Right lobe of liver (tissue), 6 donors: ENCODE measurements around the gene TEX19. TPM values are rescaled to one million over a fixed set of nuclear protein-coding genes. Genes with fewer than 3 reads are reported as not detected.
A peak's percentile ranks its signal among the peaks of the same experiment; 100 is the strongest.
"Not testable (repeated sequence)": the region's sequence is repeated elsewhere in the genome, so short reads cannot be mapped to it uniquely, and the experiment has no call there.

Source experiments
- ATAC-seq, 4 donors: fragments of 200-7000 bp; cut with Tn5 transposase; one replicate each; pipeline ENCODE4 v1.9.1; 2020; ENCODE audit warnings: mild to moderate bottlenecking in 4 of 4, moderate library complexity in 4 of 4
- DNase-seq, 3 donors: peaks; one replicate each; pipeline ENCODE4 v3.0.0-alpha.2; 2020
- H3K27ac ChIP-seq, 3 donors: fragments of 200-600 bp; one replicate each; pipeline ENCODE4 v1.8.0; 2022
- H3K27me3 ChIP-seq, 2 donors: fragments of 200-600 bp; one replicate each; pipeline ENCODE4 v1.8.0; 2022
- H3K36me3 ChIP-seq, 4 donors: fragments of 200-600 bp; sonication (generic) in 1 of 4; one replicate each; pipeline versions ENCODE4 v1.5.1 to v1.8.0; 2017 to 2022; ENCODE audit warnings: control low read depth in 1 of 4
- H3K4me1 ChIP-seq, 4 donors: fragments of 200-600 bp; sonication (generic) in 1 of 4; one replicate each; pipeline versions ENCODE4 v1.5.1 to v1.8.0; 2017 to 2022; ENCODE audit warnings: control low read depth in 1 of 4
- H3K4me3 ChIP-seq, 3 donors: fragments of 200-600 bp; one replicate each; pipeline ENCODE4 v1.8.0; 2022
- H3K9me3 ChIP-seq, 4 donors: fragments of 200-600 bp; sonication (generic) in 1 of 4; one replicate each; pipeline versions ENCODE4 v1.5.1 to v1.8.0; 2017 to 2022; ENCODE audit warnings: control low read depth in 1 of 4
- POLR2A ChIP-seq: fragments of 450-650 bp; IDR thresholded peaks from one replicate; pipeline ENCODE4 v1.6.1; 2017; ENCODE audit warnings: antibody characterized with exemption, mild to moderate bottlenecking
- WGBS: methylation state at CpG from one replicate; pipeline ENCODE4 v1.1.6; 2018; ENCODE audit warnings: low coverage, low lambda C conversion rate; ENCODE audit not compliant: insufficient coverage; ENCODE audit errors: missing lambda C conversion rate; 5-methylcytosine and 5-hydroxymethylcytosine counted together
- intact Hi-C, 2 donors: fragments of 100-400 bp; cut with DNase I; formaldehyde crosslinking; loops; one replicate each; pipeline versions ENCODE4 v1.11.2 to v1.14.1; 2022
- total RNA-seq, 6 experiments: library from RNA; depleted of rRNA in 2 of 6; stranded (reverse); fragments of >200 nt in 2 of 6; fragmentation: NEBNext Ultra II Directional in 3 of 6; extraction: Animal tissue kit (Norgen Biotek cat#: 25700) in 3 of 6; gene quantifications; one replicate each; pipeline versions ENCODE4 v1.1.0 to v1.2.4, GENCODE V29; 2016 to 2023
- TF ChIP-seq, protein P1 (sequence below), 4 donors: fragments of 200-600 bp in 3 of 4; fragments of 450-650 bp in 1 of 4; IDR thresholded peaks; one replicate each; pipeline versions ENCODE4 v1.5.1 to v1.8.0; 2016 to 2022; ENCODE audit warnings: antibody characterized with exemption in 4 of 4, mild to moderate bottlenecking in 2 of 4
- donor health status: DM: no; HTN: yes; CAD: no.
- donor health status: DM: no; HTN: no; CAD: no.
- donor health status: DM: no; HTN: no; CAD: no.
- donor health status: DM: no; HTN: yes; CAD: no.
- donor health status: DM: no; HTN: yes; CAD: no.

Gene TEX19
- total RNA-seq, 6 experiments from 2014 or later = not detected

DNA sequence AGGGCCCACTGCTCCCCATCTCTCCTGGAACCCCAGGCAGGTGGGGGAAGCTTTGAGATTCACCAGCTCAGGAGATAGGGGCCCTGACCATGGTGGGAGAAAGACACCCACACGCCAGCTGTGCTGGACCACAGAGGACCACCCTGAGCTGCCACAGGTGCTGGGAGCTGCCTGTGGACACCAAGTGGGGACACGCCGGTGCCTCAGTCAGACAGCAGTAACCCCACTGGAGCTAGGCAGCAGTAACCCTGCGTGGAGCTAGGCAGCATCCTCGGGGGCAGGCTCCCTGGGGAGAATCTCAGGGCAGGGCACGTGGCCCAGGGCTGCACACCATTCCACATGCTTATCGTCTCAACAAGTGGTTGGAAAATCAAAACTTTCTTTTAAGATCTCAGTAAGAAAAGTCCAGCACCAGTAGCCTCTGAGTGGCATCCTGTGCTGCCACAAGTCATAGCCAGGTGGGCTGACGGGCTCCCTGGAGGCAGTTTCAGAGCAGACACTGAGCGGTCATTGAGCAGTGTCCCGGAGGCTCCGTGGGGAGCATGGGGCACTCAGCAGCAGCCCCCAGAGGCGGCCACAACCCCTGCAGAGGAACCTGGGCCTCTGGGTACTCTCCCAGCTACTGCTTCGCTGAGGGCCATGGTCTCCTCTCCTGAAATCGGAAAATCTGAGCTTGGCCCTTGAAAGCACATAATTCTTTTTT is 51.1 kb downstream of the TEX19 start:
- WGBS = 100% methylated on average over 7 of the region's 14 CpGs
- no peaks in the 10 kb centered on the region for H3K27me3 ChIP-seq
- no peaks in the 10 kb centered on the region for H3K36me3 ChIP-seq
- ATAC-seq = no peak
- no peak overlapping the region for H3K27ac ChIP-seq
- H3K4me3 ChIP-seq = no peak overlapping the region
- TF ChIP-seq, protein P1, sequence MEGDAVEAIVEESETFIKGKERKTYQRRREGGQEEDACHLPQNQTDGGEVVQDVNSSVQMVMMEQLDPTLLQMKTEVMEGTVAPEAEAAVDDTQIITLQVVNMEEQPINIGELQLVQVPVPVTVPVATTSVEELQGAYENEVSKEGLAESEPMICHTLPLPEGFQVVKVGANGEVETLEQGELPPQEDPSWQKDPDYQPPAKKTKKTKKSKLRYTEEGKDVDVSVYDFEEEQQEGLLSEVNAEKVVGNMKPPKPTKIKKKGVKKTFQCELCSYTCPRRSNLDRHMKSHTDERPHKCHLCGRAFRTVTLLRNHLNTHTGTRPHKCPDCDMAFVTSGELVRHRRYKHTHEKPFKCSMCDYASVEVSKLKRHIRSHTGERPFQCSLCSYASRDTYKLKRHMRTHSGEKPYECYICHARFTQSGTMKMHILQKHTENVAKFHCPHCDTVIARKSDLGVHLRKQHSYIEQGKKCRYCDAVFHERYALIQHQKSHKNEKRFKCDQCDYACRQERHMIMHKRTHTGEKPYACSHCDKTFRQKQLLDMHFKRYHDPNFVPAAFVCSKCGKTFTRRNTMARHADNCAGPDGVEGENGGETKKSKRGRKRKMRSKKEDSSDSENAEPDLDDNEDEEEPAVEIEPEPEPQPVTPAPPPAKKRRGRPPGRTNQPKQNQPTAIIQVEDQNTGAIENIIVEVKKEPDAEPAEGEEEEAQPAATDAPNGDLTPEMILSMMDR (IDR thresholded peaks at IDR 0.05) = no peak
- TF ChIP-seq POLR2A = no peak
- intact Hi-C loops = loop anchor here in 1 of 2 donors (10.0 kb wide), 1 partner anchor 55 kb away; the partner anchor contains the start of gene TEX19
- peaks cover 0 to 4% (median 0%) of the 10 kb centered on the region in 4 donors for H3K4me1 ChIP-seq
- H3K9me3 ChIP-seq = no peaks in the 10 kb centered on the region
- no peak for DNase-seq

DNA sequence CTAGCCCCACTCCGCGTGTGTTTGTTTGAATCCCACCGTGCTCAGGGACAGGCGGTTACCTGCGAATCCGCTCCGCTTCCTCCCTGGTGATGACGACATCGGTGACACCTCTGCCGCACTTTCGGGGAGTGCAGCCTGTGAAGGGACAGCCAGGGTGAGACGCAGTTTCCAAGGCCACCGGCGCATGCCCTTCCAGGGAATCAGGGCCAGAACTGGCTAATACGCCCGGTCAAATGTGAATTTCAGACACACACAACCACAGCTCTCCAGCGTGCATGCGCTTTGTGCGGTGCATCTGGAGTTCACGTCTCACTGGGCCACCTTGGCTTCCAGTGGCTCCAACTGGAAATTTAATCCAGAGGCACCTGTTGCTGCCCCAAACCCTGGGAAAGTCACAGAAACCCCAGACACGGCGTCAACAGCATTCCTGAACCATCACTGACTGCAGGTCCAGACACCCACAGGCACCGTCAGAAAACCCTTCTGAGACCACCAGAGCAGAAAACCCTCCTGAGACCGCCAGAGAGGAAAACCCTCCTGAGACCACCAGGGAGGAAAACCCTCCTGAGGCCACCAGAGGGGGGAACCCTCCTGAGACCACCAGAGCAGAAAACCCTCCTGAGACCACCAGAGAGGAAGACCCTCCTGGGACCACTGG is 52.5 kb downstream of the TEX19 start:
- intact Hi-C loops = loop anchor here in 1 of 2 donors (10.0 kb wide), 1 partner anchor 57 kb away; the partner anchor contains the start of gene TEX19
- no peaks in the 10 kb centered on the region for H3K36me3 ChIP-seq
- H3K27ac ChIP-seq = no peak overlapping the region
- no peak overlapping the region for H3K4me3 ChIP-seq
- no peaks in the 10 kb centered on the region for H3K27me3 ChIP-seq
- H3K4me1 ChIP-seq = peaks cover 0 to 4% (median 0%) of the 10 kb centered on the region in 4 donors
- TF ChIP-seq POLR2A = no peak
- TF ChIP-seq, protein P1 (IDR thresholded peaks at IDR 0.05) = no peak
- no peaks in the 10 kb centered on the region for H3K9me3 ChIP-seq
- no peak for ATAC-seq
- no peak for DNase-seq
- 92% methylated on average over 12 of the region's 24 CpGs for WGBS

DNA sequence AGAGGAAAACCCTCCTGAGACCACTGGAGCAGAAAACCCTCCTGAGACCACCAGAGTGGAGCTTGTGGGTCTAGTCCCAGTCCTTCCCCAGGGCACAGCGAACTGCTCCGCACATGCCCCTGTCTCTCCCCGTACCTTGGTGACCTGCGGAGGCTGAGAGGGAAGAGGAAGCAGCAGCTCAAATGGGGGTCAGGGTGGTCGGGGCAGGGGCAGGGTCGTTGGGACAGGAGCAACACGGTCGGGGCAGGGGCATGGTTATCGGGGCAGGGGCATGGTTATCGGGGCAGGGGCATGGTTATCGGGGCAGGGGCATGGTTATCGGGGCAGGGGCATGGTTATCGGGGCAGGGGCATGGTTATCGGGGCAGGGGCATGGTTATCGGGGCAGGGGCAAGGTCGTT is 53.0 kb downstream of the TEX19 start:
- not testable (repeated sequence) for ATAC-seq, H3K4me3 ChIP-seq, H3K36me3 ChIP-seq, H3K27me3 ChIP-seq, DNase-seq, H3K27ac ChIP-seq, H3K4me1 ChIP-seq, H3K9me3 ChIP-seq
- 65% methylated on average over 16 of the region's 16 CpGs for WGBS
- intact Hi-C loops = loop anchor here in 1 of 2 donors (10.0 kb wide), 1 partner anchor 57 kb away; the partner anchor contains the start of gene TEX19

DNA sequence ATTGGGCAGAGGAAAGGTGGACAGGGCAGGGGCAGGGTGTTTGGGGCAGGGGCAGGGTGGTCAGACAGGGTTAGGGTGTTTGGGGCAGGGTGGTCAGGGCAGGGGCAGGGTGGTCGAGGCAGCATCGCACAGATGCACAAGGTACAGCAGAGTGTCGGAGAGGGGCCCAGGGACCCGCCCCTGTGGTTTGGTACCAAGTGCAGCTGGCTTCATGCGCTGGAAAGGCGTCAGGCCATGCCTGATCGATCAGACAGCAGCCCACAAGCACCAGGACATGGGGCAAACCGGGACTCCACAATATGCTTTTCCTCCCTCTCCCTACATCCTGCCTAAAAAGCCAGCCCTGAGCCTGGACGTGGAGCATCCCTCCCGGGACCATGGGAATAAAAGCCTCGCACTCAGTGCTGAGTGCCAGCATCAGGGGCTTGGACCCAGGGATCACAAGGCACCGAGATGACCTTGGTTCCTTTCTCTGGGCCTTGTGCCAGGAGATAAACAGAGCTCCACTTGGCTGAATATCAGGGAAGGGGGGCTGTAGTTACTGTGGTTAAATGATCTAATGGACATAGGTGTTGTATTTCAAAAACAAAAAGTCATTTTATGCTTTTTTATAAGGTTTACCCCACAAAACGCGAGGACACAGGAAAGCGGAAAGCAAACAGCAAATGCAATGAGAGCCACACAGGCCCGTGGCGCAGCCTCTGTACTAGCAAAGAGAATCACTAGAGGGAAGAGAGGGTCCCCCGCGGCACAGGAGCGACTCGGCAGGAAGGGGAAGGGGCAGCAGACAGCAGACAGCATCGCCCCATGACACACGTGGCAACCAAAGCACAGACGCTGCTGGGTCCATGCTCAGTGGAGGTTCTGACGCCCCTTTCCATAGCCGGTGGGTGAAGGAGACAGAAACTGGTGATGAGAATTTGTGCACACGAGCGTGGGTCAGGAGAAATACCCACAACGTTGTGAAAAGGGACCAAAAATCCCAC is 53.8 kb downstream of the TEX19 start:
- Histone ChIP-seq H3K4me3 (no peak overlapping the region), H3K27ac (no peak overlapping the region), H3K36me3 (no peaks in the 10 kb centered on the region), H3K9me3 (no peaks in the 10 kb centered on the region), H3K27me3 (no peaks in the 10 kb centered on the region), H3K4me1 (peaks cover 0 to 9% (median 2%) of the 10 kb centered on the region in 4 donors)
- TF ChIP-seq, protein P1 (IDR thresholded peaks at IDR 0.05) = no peak
- no peak for TF ChIP-seq POLR2A
- peak; percentile 48 to 65 (median 53) for ATAC-seq
- WGBS = 54% methylated on average over 29 of the region's 29 CpGs
- DNase-seq = no peak
- intact Hi-C loops = loop anchor here in 1 of 2 donors (10.0 kb wide), 1 partner anchor 58 kb away; the partner anchor contains the start of gene TEX19

Other genes starting within 250 kb of the TEX19 start
- gene CCDC57, start 146.4 kb upstream of the TEX19 start, total RNA-seq = 10 to 100 TPM; 10.1 to 37.4 (median 17.2) TPM
- 10 to 100 TPM in 2 of 6 experiments, 1 to 10 TPM in 4; 4.1 to 34.0 (median 7.3) TPM for gene SLC16A3, start 130.2 kb upstream of the TEX19 start, total RNA-seq
- 10 to 100 TPM; 32.7 to 73.0 (median 45.9) TPM for gene CSNK1D, start 85.5 kb upstream of the TEX19 start, total RNA-seq
- gene CD7, start 41.6 kb upstream of the TEX19 start, total RNA-seq = 1 to 10 TPM in 4 of 6 experiments, under 1 TPM in 2; 0.31 to 3.2 (median 1.3) TPM
- gene SECTM1, start 25.5 kb upstream of the TEX19 start, total RNA-seq = 1 to 10 TPM; 3.9 to 7.4 (median 5.8) TPM
- gene UTS2R, start 12.5 kb downstream of the TEX19 start, total RNA-seq = not detected
- 10 to 100 TPM in 5 of 6 experiments, 1 to 10 TPM in 1; 9.6 to 30.4 (median 20.2) TPM for gene HEXD, start 59.1 kb downstream of the TEX19 start, total RNA-seq
- gene OGFOD3, start 59.3 kb downstream of the TEX19 start, total RNA-seq = 10 to 100 TPM; 13.5 to 23.4 (median 16.2) TPM
- 10 to 100 TPM; 29.4 to 82.4 (median 46.4) TPM for gene CYBC1, start 91.5 kb downstream of the TEX19 start, total RNA-seq
- gene NARF, start 99.5 kb downstream of the TEX19 start, total RNA-seq = 10 to 100 TPM in 5 of 6 experiments, 1 to 10 TPM in 1; 9.3 to 48.6 (median 21.8) TPM
- gene FOXK2, start 160.5 kb downstream of the TEX19 start, total RNA-seq = 10 to 100 TPM; 14.1 to 20.5 (median 16.1) TPM